ENCODE results near the gene POLR2J3.
"Not testable (repeated sequence)": the region's sequence is repeated elsewhere in the genome, so short reads cannot be mapped to it uniquely, and the experiment has no call there.

DNA sequence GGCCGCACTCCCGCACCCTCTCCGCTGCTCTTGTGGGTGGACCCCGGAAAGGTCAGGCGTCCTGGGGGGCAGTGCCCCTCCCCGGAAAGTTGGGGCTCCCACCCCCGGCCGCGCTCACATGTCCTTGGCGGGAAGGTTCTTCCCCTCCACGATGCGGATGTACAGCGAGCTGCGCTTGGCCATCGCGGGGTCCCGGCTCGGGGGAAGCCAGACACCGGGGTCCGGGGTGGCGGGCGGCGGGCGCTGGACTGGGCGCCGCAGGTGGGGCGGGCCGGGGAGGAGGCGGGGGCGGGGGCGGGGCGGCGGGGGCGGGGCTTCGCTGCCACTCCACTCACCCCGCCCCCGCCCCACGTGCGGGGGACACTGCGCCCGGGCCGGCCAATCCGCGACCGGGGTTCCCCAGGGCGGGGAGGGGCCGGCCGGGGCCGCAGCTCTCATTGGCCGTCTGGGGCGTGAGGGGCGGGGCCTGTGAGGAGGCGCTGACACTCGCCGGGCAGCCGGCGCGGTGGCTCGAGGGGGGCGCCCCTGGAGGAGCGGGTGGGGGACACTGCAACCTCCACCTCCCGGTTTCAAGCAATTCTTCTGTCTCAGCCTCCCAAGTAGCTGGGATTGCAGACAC lies 44.2 kb upstream of the POLR2J3 start, which contains the start of gene RASA4:
- TF ChIP-seq, protein P1, sequence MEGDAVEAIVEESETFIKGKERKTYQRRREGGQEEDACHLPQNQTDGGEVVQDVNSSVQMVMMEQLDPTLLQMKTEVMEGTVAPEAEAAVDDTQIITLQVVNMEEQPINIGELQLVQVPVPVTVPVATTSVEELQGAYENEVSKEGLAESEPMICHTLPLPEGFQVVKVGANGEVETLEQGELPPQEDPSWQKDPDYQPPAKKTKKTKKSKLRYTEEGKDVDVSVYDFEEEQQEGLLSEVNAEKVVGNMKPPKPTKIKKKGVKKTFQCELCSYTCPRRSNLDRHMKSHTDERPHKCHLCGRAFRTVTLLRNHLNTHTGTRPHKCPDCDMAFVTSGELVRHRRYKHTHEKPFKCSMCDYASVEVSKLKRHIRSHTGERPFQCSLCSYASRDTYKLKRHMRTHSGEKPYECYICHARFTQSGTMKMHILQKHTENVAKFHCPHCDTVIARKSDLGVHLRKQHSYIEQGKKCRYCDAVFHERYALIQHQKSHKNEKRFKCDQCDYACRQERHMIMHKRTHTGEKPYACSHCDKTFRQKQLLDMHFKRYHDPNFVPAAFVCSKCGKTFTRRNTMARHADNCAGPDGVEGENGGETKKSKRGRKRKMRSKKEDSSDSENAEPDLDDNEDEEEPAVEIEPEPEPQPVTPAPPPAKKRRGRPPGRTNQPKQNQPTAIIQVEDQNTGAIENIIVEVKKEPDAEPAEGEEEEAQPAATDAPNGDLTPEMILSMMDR (IDR thresholded peaks at IDR 0.05): not testable (repeated sequence)
- TF ChIP-seq POLR2A (IDR thresholded peaks at IDR 0.05): not testable (repeated sequence)

All from right lobe of liver (tissue), 4 donors.